Middle frontal gyrus (tissue), 1 donor: Measurements from ENCODE around the gene ARID4B.

ENCODE experiments used
- DNase-seq: peaks from one replicate; pipeline ENCODE4 v3.0.0-alpha.2; 2015; ENCODE audit warnings: low spot score; ENCODE audit errors: extremely low spot score

ARID4B gene

GRCh38 chr1:235130766-235131270, 197.2 kb downstream of the ARID4B start:
- DNase-seq, result no peak

GRCh38 chr1:235129774-235130570, 198.0 kb downstream of the ARID4B start:
- no peak for DNase-seq

GRCh38 chr1:235128456-235129328, 199.3 kb downstream of the ARID4B start, which contains the start of gene TOMM20:
Gene TOMM20 (minus strand): TSS chr1:235128837. CDS start chr1:235128715, 122 bp downstream.
- peak; percentile 98 for DNase-seq

GRCh38 chr1:235127732-235128455, 200.1 kb downstream of the ARID4B start:
- DNase-seq, result no peak

- DNase-seq, result no peak
These were observed 200.8 kb downstream of the ARID4B start for GRCh38 chr1:235127203-235127602.

- no peak for DNase-seq
These were observed 203.3 kb downstream of the ARID4B start for GRCh38 chr1:235124665-235125064.

- no peak for DNase-seq
These were observed 203.9 kb downstream of the ARID4B start for GRCh38 chr1:235124111-235124510.

GRCh38 chr1:235122348-235122747, 205.6 kb downstream of the ARID4B start:
- no peak for DNase-seq
